Inflammatory macrophage treated with lipopolysaccharide for 1 hour (primary cell): Measurements from ENCODE around the gene FAM83F.

Experiments
- DNase-seq, 2 donors: peaks; one replicate each; pipeline ENCODE4 v3.0.0-alpha.2; 2020 to 2022

FAM83F gene

GRCh38 chr22:40039482-40040115 is 44.8 kb downstream of the FAM83F start:
- no peak for DNase-seq

GRCh38 chr22:40040927-40041326 is 46.2 kb downstream of the FAM83F start:
- DNase-seq = no peak

- no peak for DNase-seq
Observed at GRCh38 chr22:40041366-40042137, 46.8 kb downstream of the FAM83F start.

GRCh38 chr22:40042312-40042711 is 47.6 kb downstream of the FAM83F start:
- no peak for DNase-seq

GRCh38 chr22:40043081-40043480 is 48.3 kb downstream of the FAM83F start:
- peak; percentile 44 to 48 for DNase-seq

- DNase-seq = peak in 1 of 2 donors; percentile 1
Observed at GRCh38 chr22:40043793-40044101, 49.0 kb downstream of the FAM83F start.

- peak; percentile 99 to 100 for DNase-seq
Observed at GRCh38 chr22:40044102-40044869, 49.5 kb downstream of the FAM83F start.

GRCh38 chr22:40044870-40045834 is 50.4 kb downstream of the FAM83F start:
- DNase-seq = peak in 1 of 2 donors; percentile 4

GRCh38 chr22:40046126-40046525 is 51.4 kb downstream of the FAM83F start:
- no peak for DNase-seq

GRCh38 chr22:40050258-40050657 is 55.5 kb downstream of the FAM83F start:
- DNase-seq = peak in 1 of 2 donors; percentile 4

GRCh38 chr22:40051322-40051721 is 56.6 kb downstream of the FAM83F start:
- DNase-seq = no peak

- no peak for DNase-seq
Observed at GRCh38 chr22:40053460-40053859, 58.7 kb downstream of the FAM83F start.

GRCh38 chr22:40054486-40054885 is 59.7 kb downstream of the FAM83F start:
- no peak for DNase-seq

- no peak for DNase-seq
Observed at GRCh38 chr22:40055143-40055883, 60.6 kb downstream of the FAM83F start.

GRCh38 chr22:40056154-40056553 is 61.4 kb downstream of the FAM83F start:
- DNase-seq = no peak

GRCh38 chr22:40056559-40056958 is 61.8 kb downstream of the FAM83F start:
- DNase-seq = no peak

- no peak for DNase-seq
Observed at GRCh38 chr22:40057652-40058051, 62.9 kb downstream of the FAM83F start.

- DNase-seq = no peak
Observed at GRCh38 chr22:40058265-40058664, 63.5 kb downstream of the FAM83F start.

- DNase-seq = no peak
Observed at GRCh38 chr22:40065981-40066380, 71.2 kb downstream of the FAM83F start.

GRCh38 chr22:40067639-40068038 is 72.9 kb downstream of the FAM83F start:
- no peak for DNase-seq

GRCh38 chr22:40070701-40071100 is 75.9 kb downstream of the FAM83F start:
- DNase-seq = no peak

- no peak for DNase-seq
Observed at GRCh38 chr22:40071720-40072119, 77.0 kb downstream of the FAM83F start.
